Lower leg skin (tissue), 3 donors: ENCODE data around the gene PP2D1.

Experiments used
- CTCF ChIP-seq, 3 donors: fragments of 450-650 bp; IDR thresholded peaks; one replicate each; pipeline ENCODE4 v1.5.1; 2016; ENCODE audit warnings: antibody characterized with exemption in 3 of 3, mild to moderate bottlenecking in 3 of 3, moderate library complexity in 2 of 3
- POLR2A ChIP-seq, 2 donors: fragments of 450-650 bp; IDR thresholded peaks; one replicate each; pipeline ENCODE4 v1.6.1; 2016 to 2017; ENCODE audit warnings: antibody characterized with exemption in 2 of 2, mild to moderate bottlenecking in 1 of 2, moderate library complexity in 1 of 2

- TF ChIP-seq CTCF (IDR thresholded peaks at IDR 0.05) (no peak), POLR2A (IDR thresholded peaks at IDR 0.05) (no peak)
Observed at GRCh38 chr3:20015525-20015924, 3.5 kb upstream of the PP2D1 start.
